ENCODE measurements around the gene VASN.

- no peak for TF ChIP-seq CTCF (IDR thresholded peaks at IDR 0.05; ENCODE audit: low read length)
- TF ChIP-seq EZH2 (IDR thresholded peaks at IDR 0.05; ENCODE audit: borderline replicate concordance, low read length), result no peak
Measured at GRCh38 chr16:4373909-4374742, 2.5 kb downstream of the VASN start.
